ENCODE results near the gene CCDC89.

Gene CCDC89

GRCh38 chr11:85699957-85700741 lies 14.2 kb upstream of the CCDC89 start:
- H3K27ac ChIP-seq (ENCODE audit: extremely low read depth, low read depth, low read length), result no peak overlapping the region
- ChIA-PET CTCF (interaction anchor here (0.7 kb wide), 3 partner anchors 12 to 1614 kb away, joined by 3 read pairs; no protein-coding TSS in a partner anchor), POLR2A (no interaction called here)
- no peak for TF ChIP-seq ZBTB17 (tag by site-specific recombination; IDR thresholded peaks at IDR 0.05)
- no peak for TF ChIP-seq ZBTB49 (tag by site-specific recombination; IDR thresholded peaks at IDR 0.05; ENCODE audit: low read depth)
- no peak for TF ChIP-seq ZNF311 (tag by site-specific recombination; IDR thresholded peaks at IDR 0.05; ENCODE audit: borderline replicate concordance)
- no peak for TF ChIP-seq TCF7L2 (IDR thresholded peaks at IDR 0.05; ENCODE audit: borderline replicate concordance, low read depth, low read length)
- no peak for TF ChIP-seq YY1 (tag by site-specific recombination; IDR thresholded peaks at IDR 0.05)
- TF ChIP-seq PRDM10 (tag by site-specific recombination; IDR thresholded peaks at IDR 0.05), result no peak
- no peak for TF ChIP-seq ZNF529 (tag by site-specific recombination; IDR thresholded peaks at IDR 0.05; ENCODE audit: insufficient replicate concordance)
- no peak for TF ChIP-seq KLF17 (tag by site-specific recombination; IDR thresholded peaks at IDR 0.05)
- no peak for TF ChIP-seq ZNF175 (tag by site-specific recombination; IDR thresholded peaks at IDR 0.05)
- TF ChIP-seq ZIC2 (tag by site-specific recombination; IDR thresholded peaks at IDR 0.05), result no peak
- no peak for TF ChIP-seq HIC1 (tag by site-specific recombination; IDR thresholded peaks at IDR 0.05)
- TF ChIP-seq ZNF561 (tag by site-specific recombination; IDR thresholded peaks at IDR 0.05; ENCODE audit: borderline replicate concordance), result no peak
- TF ChIP-seq ZNF837 (tag by site-specific recombination; IDR thresholded peaks at IDR 0.05), result no peak
- TF ChIP-seq KLF7 (tag by site-specific recombination; IDR thresholded peaks at IDR 0.05; ENCODE audit: borderline replicate concordance), result no peak
- H3K4me1 ChIP-seq (ENCODE audit: control insufficient read depth, insufficient read depth, low read length), result no peaks in the 10 kb centered on the region
- H3K4me3 ChIP-seq (ENCODE audit: low read depth, low read length), result no peak overlapping the region
- H3K9me3 ChIP-seq (ENCODE audit: control insufficient read depth, insufficient read depth, low read depth, low read length), result no peaks in the 10 kb centered on the region
- H3K36me3 ChIP-seq (ENCODE audit: control insufficient read depth in 2 of 2, insufficient read depth in 1 of 2, low read length in 2 of 2), result no peaks in the 10 kb centered on the region

- H3K4me1 ChIP-seq (ENCODE audit: control insufficient read depth, insufficient read depth, low read length), result no peaks in the 10 kb centered on the region
- no peak for TF ChIP-seq ZNF704 (tag by site-specific recombination; IDR thresholded peaks at IDR 0.05)
- TF ChIP-seq ZNF2 (tag by site-specific recombination; IDR thresholded peaks at IDR 0.05), result no peak
- no peak for TF ChIP-seq ZNF571 (tag by site-specific recombination; IDR thresholded peaks at IDR 0.05)
- TF ChIP-seq YY2 (tag by site-specific recombination; IDR thresholded peaks at IDR 0.05), result no peak
- no peak for TF ChIP-seq ZBTB44 (tag by site-specific recombination; IDR thresholded peaks at IDR 0.05)
- H3K9me3 ChIP-seq (ENCODE audit: control insufficient read depth, insufficient read depth, low read depth, low read length), result no peaks in the 10 kb centered on the region
- no peak overlapping the region for H3K27ac ChIP-seq (ENCODE audit: extremely low read depth, low read depth, low read length)
- no peak overlapping the region for H3K4me3 ChIP-seq (ENCODE audit: low read depth, low read length)
- CTCF ChIA-PET, result no interaction called here
- POLR2A ChIA-PET, result no interaction called here
- H3K36me3 ChIP-seq (ENCODE audit: control insufficient read depth in 2 of 2, insufficient read depth in 1 of 2, low read length in 2 of 2), result no peaks in the 10 kb centered on the region
Measured at GRCh38 chr11:85698195-85698594, 12.2 kb upstream of the CCDC89 start.
